Epidermal melanocyte (primary cell): ENCODE results near the gene RRAD.

Source experiments
- DNase-seq: peaks from one replicate; pipeline ENCODE4 v3.0.0; 2011; ENCODE audit warnings: low spot score; ENCODE audit not compliant: insufficient read length

RRAD gene

GRCh38 chr16:66917741-66918140 is 7.6 kb downstream of the RRAD start:
- no peak for DNase-seq

DNA sequence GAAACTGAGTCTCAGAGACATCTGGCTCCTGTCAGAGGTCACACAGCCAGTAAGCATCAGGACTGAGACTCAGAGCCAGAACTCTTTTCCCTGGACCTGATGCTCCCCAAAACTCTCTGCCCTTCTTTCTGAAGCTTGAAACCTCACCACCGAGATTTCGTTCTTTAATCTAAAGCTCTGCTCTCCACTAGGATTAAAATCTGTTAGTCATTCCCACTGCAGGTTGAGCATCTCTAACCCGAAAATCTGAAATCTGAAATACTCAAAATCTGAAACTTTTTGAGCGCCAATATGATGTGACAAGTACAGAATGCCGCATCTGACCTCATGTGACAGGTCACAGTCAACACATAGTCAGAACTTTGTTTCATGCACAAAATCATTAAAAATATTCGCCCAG is 8.8 kb downstream of the RRAD start:
- no peak for DNase-seq

GRCh38 chr16:66915041-66915440 is 10.3 kb downstream of the RRAD start:
- DNase-seq = no peak

DNA sequence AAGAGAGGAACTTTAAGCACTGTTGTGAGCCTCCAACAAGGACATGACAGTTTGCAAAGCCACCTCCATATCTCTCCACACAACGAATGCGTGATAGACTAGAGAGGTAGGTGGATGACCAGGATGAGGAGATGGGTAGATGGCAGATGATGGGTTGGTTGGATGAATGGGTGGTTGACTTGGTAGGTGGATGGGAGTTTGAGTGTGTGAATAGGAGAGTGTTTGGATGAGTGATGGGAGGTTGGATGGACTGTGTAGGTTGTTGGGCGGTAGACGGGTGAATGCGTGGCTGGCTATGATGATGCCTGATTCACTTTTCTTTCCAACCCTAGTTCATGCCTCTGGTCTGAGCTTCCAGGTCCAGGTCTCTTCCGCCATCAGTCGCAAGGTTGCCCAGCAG is 10.8 kb downstream of the RRAD start:
- no peak for DNase-seq

GRCh38 chr16:66913711-66914110 is 11.6 kb downstream of the RRAD start:
- no peak for DNase-seq

DNA sequence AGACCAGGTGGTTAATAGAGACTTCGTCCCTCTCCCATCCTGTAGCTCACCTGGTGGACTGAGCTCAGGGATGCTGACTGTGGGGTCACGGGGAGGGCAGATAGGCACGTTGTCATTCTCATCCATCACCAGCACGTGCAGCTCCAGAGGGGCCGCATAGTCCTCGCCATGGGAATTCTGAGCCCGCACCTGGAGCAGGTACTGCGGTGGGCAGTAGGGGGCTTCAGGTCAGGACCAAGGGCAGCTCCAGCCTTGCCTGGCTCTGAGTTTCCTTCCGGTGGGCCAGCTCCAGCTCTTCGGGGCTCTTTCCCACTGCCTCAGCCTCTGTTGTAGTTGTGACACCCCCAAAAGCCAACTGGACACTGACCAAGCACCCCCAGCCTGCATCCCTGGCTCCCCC is 12.3 kb downstream of the RRAD start:
- no peak for DNase-seq

- no peak for DNase-seq
These were observed 13.5 kb downstream of the RRAD start for GRCh38 chr16:66911801-66912200.

- no peak for DNase-seq
These were observed 14.2 kb downstream of the RRAD start for GRCh38 chr16:66911112-66911511.

GRCh38 chr16:66910175-66910940 is 15.0 kb downstream of the RRAD start:
- no peak for DNase-seq

GRCh38 chr16:66908762-66909559 is 16.4 kb downstream of the RRAD start:
- no peak for DNase-seq

GRCh38 chr16:66908116-66908515 is 17.2 kb downstream of the RRAD start:
- DNase-seq = no peak

DNA sequence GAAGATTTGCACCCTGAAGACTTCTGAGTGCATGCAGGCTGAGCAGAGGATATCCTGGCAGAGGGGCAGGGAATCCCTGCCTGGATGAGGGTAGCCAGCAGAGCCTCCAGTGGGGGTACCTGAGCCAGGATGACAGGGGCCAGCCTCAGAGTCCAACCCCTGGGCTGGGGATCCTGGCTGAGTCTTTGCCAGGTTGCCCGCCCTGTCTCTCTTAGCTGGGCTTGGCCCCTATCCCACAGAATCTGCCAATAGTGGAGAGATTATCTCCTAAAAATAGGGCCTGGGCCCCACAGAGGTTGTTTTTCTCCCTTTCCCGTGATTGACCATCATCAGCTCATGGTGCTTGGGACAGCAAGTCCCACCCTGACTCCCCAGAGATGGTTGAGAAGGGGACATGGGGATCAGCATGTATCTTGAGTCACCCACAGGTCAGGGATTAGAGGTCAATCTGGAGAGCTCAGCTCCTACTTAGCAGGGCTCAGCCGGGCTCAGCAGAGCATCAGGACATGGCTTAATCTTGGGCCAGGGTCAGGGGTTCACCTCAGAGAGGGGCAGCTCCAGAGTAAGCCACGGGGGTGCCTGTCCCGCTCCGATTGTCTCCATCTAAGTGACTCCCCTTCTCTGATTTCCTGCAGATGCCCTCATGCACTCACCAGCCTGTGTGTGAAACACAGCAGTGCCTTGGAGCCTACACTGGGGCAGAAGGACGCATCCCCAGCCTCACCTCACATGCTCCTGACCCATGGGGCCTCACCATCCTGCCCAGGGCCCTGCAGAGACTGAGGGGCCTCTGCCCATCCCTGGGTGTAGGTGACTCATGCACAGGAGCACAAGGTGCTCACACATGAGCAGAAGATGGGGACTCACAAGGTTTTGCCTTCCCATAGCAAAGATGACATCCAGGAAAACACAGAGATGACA is 18.2 kb downstream of the RRAD start:
- no peak for DNase-seq

- DNase-seq = no peak
These were observed 19.4 kb downstream of the RRAD start for GRCh38 chr16:66905633-66906539.

- no peak for DNase-seq
These were observed 20.3 kb downstream of the RRAD start for GRCh38 chr16:66904846-66905632.

- no peak for DNase-seq
These were observed 20.9 kb downstream of the RRAD start for GRCh38 chr16:66904428-66904845.

GRCh38 chr16:66903544-66904427 is 21.5 kb downstream of the RRAD start:
- no peak for DNase-seq

GRCh38 chr16:66902648-66903543 is 22.4 kb downstream of the RRAD start:
- DNase-seq = no peak

GRCh38 chr16:66901626-66902025 is 23.7 kb downstream of the RRAD start:
- DNase-seq = no peak
